ENCODE measurements around the gene LAGE3. TPM values are rescaled to one million over a fixed set of nuclear protein-coding genes. Genes with fewer than 3 reads are reported as not detected.

The LAGE3 gene
- total and polyA plus RNA-seq, 2 of the 13 experiments (the other 11 are each of a cell fraction or from before 2014, with no cell fraction given) = 7.6 to 12.7 TPM

GRCh38 chrX:154470434-154470833, 8.6 kb downstream of the LAGE3 start:
- Histone ChIP-seq H3K4me2 (ENCODE audit: low read depth, low read length) (no peak overlapping the region), H3K4me1 (ENCODE audit: insufficient read depth, low read length) (peaks cover 12% of the 10 kb centered on the region; the same call in 1 of the 2 replicates), H3K27ac (ENCODE audit: extremely low read length, insufficient read depth, low read length) (no peak overlapping the region), H3K79me2 (ENCODE audit: insufficient read depth, low read length) (no peaks in the 10 kb centered on the region), H2AFZ (ENCODE audit: low read length) (no peak overlapping the region), H3K4me3 (replicated peaks in 1 of 3; ENCODE audit: insufficient read depth in 1 of 3, low read depth in 2 of 3, low read length in 3 of 3) (no peak overlapping the region), H3K9me3 (ENCODE audit: low read length) (no peaks in the 10 kb centered on the region), H4K20me1 (ENCODE audit: insufficient read depth, low read length) (no peaks in the 10 kb centered on the region), H3K9ac (ENCODE audit: insufficient read depth, low read depth, low read length) (no peak overlapping the region), H3K36me3 (replicated peaks in 1 of 2; ENCODE audit: control insufficient read depth in 1 of 2, insufficient read depth in 2 of 2, low read length in 2 of 2) (peaks cover 5 to 6% of the 10 kb centered on the region in 2 experiments; a peak in 1 of 5 replicates), H3K27me3 (ENCODE audit: control insufficient read depth in 1 of 2, insufficient read depth in 2 of 2, low read length in 2 of 2) (no peaks in the 10 kb centered on the region)
- no TSS peak for BruUV-seq (replicated peaks)
- ATAC-seq (no peak), FAIRE-seq (no peak), DNase-seq (ENCODE audit: low spot score) (no peak)
- POLR2A ChIA-PET = no interaction called here
- CTCF ChIA-PET (ENCODE audit: low intra/inter-chr PET ratio, low total read pairs) = no interaction called here
- in situ Hi-C loops (cut with HindIII; ENCODE audit: extremely low pct_ligation_motif_present, low pct_unique_long_range_greater_than_20kb) (no loop called here), intact Hi-C loops (cut with micrococcal nuclease; ENCODE audit: unreplicated experiment) (no loop called here)
- no CpG with 5 or more reads among the region's 14 CpGs for WGBS (ENCODE audit: low lambda C conversion rate)
- TF ChIP-seq, protein P1, sequence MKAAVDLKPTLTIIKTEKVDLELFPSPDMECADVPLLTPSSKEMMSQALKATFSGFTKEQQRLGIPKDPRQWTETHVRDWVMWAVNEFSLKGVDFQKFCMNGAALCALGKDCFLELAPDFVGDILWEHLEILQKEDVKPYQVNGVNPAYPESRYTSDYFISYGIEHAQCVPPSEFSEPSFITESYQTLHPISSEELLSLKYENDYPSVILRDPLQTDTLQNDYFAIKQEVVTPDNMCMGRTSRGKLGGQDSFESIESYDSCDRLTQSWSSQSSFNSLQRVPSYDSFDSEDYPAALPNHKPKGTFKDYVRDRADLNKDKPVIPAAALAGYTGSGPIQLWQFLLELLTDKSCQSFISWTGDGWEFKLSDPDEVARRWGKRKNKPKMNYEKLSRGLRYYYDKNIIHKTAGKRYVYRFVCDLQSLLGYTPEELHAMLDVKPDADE (CRISPR knock-in tag; IDR thresholded peaks at IDR 0.05) = no peak
- TF ChIP-seq FOXO1 (CRISPR knock-in tag; IDR thresholded peaks at IDR 0.05) (no peak), HNRNPK (IDR thresholded peaks at IDR 0.05; ENCODE audit: low read depth, low read length, poor library complexity, severe bottlenecking) (no peak), POGZ (CRISPR knock-in tag; IDR thresholded peaks at IDR 0.05) (no peak), EHMT2 (IDR thresholded peaks at IDR 0.05; ENCODE audit: borderline replicate concordance, low read depth, low read length) (no peak), POLR2AphosphoS5 (IDR thresholded peaks at IDR 0.05; ENCODE audit: low read depth, low read length) (no peak)
- TF ChIP-seq, protein P2, sequence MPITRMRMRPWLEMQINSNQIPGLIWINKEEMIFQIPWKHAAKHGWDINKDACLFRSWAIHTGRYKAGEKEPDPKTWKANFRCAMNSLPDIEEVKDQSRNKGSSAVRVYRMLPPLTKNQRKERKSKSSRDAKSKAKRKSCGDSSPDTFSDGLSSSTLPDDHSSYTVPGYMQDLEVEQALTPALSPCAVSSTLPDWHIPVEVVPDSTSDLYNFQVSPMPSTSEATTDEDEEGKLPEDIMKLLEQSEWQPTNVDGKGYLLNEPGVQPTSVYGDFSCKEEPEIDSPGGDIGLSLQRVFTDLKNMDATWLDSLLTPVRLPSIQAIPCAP (CRISPR knock-in tag; IDR thresholded peaks at IDR 0.05; ENCODE audit: low read depth) = no peak
